IPS-15b (cell line): Measurements from ENCODE around the gene KCNMB2.

Source experiments
- H3K27me3 ChIP-seq: one replicate; pipeline ENCODE4 v1.6.1; 2013; ENCODE audit warnings: low read length; ENCODE audit not compliant: control insufficient read depth, insufficient read depth
- H3K36me3 ChIP-seq: one replicate; pipeline ENCODE4 v1.6.1; 2013; ENCODE audit warnings: low read length; ENCODE audit not compliant: control insufficient read depth, insufficient read depth
- H3K4me1 ChIP-seq: one replicate; pipeline ENCODE4 v1.6.1; 2013; ENCODE audit warnings: mild to moderate bottlenecking, low read length; ENCODE audit not compliant: control insufficient read depth, insufficient read depth
- H3K4me3 ChIP-seq: one replicate; pipeline ENCODE4 v1.5.1; 2013; ENCODE audit warnings: low read depth, low read length
- H3K9ac ChIP-seq: one replicate; pipeline ENCODE4 v1.6.1; 2013; ENCODE audit warnings: low read depth, mild to moderate bottlenecking, low read length
- H3K9me3 ChIP-seq: one replicate; pipeline ENCODE4 v1.6.1; 2013; ENCODE audit warnings: mild to moderate bottlenecking, low read length; ENCODE audit not compliant: control insufficient read depth, insufficient read depth

Gene KCNMB2

DNA sequence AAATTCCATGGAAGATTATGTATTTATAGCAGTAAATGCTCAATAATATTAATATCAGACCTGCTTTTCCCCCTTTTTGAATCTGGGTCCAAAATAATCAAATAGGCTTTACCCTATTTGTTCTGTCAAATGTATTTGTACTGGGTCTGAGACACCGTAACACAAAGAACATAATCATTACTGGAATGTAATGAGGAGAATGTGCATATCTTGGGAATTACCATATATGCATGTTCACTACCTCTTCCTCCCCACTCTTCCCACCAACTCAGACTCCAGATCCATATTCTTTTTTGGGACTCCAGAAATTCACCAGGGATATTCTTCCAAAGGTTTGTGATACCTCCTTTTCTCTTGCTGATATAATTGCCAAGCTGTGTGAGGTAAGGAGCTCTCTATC lies 237.1 kb downstream of the KCNMB2 start:
- H3K4me1 ChIP-seq, result no peaks in the 10 kb centered on the region
- no peaks in the 10 kb centered on the region for H3K27me3 ChIP-seq
- no peak overlapping the region for H3K9ac ChIP-seq
- H3K36me3 ChIP-seq, result no peaks in the 10 kb centered on the region
- H3K4me3 ChIP-seq, result no peak overlapping the region
- no peaks in the 10 kb centered on the region for H3K9me3 ChIP-seq

GRCh38 chr3:178777718-178778411 lies 241.6 kb downstream of the KCNMB2 start:
- H3K27me3 ChIP-seq, result no peaks in the 10 kb centered on the region

GRCh38 chr3:178778589-178778988 lies 242.4 kb downstream of the KCNMB2 start:
- no peak overlapping the region for H3K4me3 ChIP-seq
- no peaks in the 10 kb centered on the region for H3K36me3 ChIP-seq
- H3K9me3 ChIP-seq, result no peaks in the 10 kb centered on the region
- H3K9ac ChIP-seq, result no peak overlapping the region
- no peaks in the 10 kb centered on the region for H3K4me1 ChIP-seq
- H3K27me3 ChIP-seq, result no peaks in the 10 kb centered on the region

More at GRCh38 chr3:178777718-178778411, 241.6 kb downstream of the KCNMB2 start:
- Histone ChIP-seq H3K9ac (no peak overlapping the region), H3K36me3 (no peaks in the 10 kb centered on the region), H3K4me3 (no peak overlapping the region), H3K9me3 (no peaks in the 10 kb centered on the region), H3K4me1 (no peaks in the 10 kb centered on the region)

DNA sequence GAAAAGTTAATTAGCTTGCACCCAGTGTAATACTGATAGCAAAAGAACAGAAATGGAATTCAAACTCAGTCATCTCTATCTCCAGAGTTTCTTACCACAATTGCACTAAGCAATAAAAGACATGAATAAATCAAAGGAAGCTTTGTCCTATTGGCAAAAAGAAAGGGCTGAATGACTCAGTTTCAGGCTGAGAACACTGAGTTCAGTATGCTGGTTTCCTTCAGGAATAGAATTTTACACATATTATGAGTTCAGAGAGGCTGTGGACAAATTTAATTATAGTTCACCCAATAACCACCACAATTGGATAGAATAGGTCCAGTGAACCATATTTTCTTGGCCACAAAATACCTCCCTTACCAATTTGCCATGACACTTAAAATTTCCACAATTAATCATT lies 249.7 kb downstream of the KCNMB2 start:
- Histone ChIP-seq H3K9me3 (no peaks in the 10 kb centered on the region), H3K9ac (no peak overlapping the region), H3K27me3 (no peaks in the 10 kb centered on the region), H3K4me3 (no peak overlapping the region), H3K4me1 (peaks cover 2% of the 10 kb centered on the region), H3K36me3 (no peaks in the 10 kb centered on the region)

DNA sequence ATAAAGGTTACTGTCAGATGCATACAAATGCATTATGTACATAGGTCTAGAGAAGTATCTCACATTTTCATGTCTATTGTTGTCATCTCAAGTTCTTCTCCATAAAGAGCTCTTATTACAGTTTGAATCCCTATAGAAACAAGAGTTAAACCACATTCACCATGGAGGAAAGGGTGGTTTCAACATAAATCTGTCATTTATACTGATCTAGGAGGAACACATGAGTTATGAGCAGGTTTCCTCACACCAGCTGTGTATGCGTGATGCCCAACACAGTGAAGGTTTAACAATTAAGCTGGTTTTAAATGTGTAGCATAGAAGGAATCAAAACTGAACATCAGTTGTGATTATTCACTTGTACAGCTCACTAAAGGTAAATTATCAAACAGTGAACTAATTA lies 251.7 kb downstream of the KCNMB2 start:
- Histone ChIP-seq H3K4me1 (peaks cover 2% of the 10 kb centered on the region), H3K9me3 (no peaks in the 10 kb centered on the region), H3K27me3 (no peaks in the 10 kb centered on the region), H3K4me3 (no peak overlapping the region), H3K36me3 (no peaks in the 10 kb centered on the region), H3K9ac (no peak overlapping the region)

DNA sequence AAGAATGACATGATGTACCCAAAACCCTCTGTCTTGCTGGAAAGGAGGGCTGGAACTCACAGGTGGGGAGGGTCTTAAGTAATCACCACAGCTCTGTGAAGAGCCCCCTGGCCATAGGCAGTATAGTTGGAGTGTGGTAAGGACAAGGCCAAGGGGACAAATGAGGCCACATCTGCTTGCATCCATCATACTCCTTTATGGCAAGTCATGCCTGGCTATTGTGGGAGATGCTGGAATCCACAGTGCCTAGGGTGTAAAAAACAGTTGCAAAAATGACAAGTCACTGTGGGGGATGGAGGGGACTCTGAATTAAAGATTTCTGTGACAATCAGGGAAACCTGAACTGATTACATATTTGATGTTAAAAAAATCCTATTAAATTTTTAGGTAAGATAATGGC lies 258.5 kb downstream of the KCNMB2 start:
- no peaks in the 10 kb centered on the region for H3K36me3 ChIP-seq
- no peaks in the 10 kb centered on the region for H3K4me1 ChIP-seq
- H3K4me3 ChIP-seq, result no peak overlapping the region
- no peaks in the 10 kb centered on the region for H3K27me3 ChIP-seq
- H3K9ac ChIP-seq, result no peak overlapping the region
- no peaks in the 10 kb centered on the region for H3K9me3 ChIP-seq

- no peaks in the 10 kb centered on the region for H3K9me3 ChIP-seq
- H3K4me1 ChIP-seq, result no peaks in the 10 kb centered on the region
- H3K9ac ChIP-seq, result no peak overlapping the region
- H3K36me3 ChIP-seq, result no peaks in the 10 kb centered on the region
- no peak overlapping the region for H3K4me3 ChIP-seq
- no peaks in the 10 kb centered on the region for H3K27me3 ChIP-seq
Observed at GRCh38 chr3:178795349-178795748, 259.1 kb downstream of the KCNMB2 start.

DNA sequence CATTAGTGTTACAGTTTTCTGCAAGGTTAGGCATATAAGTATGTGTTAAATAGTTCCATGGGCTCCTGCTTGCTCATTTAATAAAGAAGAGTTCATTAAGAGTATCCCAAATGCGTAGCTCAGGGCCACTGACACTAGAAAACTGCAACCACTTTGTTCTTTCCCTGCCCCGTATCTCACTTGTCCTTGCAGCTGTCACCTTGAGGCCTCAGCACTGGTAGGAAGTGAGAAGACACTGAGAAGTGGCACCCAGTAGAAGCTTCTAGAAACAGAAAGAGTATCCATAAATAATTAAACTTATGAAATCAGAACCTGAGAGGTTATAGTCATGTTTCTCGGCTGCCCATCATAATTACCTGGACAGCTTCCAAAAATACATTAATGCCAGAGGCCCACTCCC lies 266.0 kb downstream of the KCNMB2 start:
- Histone ChIP-seq H3K27me3 (no peaks in the 10 kb centered on the region), H3K36me3 (no peaks in the 10 kb centered on the region), H3K4me1 (no peaks in the 10 kb centered on the region), H3K9ac (no peak overlapping the region), H3K4me3 (no peak overlapping the region), H3K9me3 (no peaks in the 10 kb centered on the region)

GRCh38 chr3:178802993-178803693 lies 266.9 kb downstream of the KCNMB2 start:
- Histone ChIP-seq H3K27me3 (no peaks in the 10 kb centered on the region), H3K36me3 (no peaks in the 10 kb centered on the region)

DNA sequence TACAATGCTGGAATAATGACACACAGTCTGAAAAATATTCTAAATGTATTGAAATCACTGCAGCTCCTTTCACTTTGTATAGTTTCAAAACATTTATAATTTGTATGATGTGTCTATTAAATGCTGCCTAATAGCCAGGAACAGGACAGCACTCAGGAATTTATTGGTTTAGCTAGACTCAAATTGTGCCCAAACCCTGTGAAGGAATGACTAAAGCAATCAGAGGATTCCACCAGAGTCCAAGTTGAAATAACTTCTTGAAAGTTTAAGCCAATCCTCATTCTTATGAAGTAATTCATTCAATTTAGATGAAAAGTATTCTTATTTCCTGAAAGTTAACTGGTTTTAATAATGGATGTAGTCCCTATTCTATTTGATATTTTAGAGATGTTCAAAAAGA lies 268.4 kb downstream of the KCNMB2 start:
- H3K4me3 ChIP-seq, result no peak overlapping the region
- no peak overlapping the region for H3K9ac ChIP-seq
- H3K4me1 ChIP-seq, result no peaks in the 10 kb centered on the region
- H3K9me3 ChIP-seq, result no peaks in the 10 kb centered on the region
- no peaks in the 10 kb centered on the region for H3K27me3 ChIP-seq
- no peaks in the 10 kb centered on the region for H3K36me3 ChIP-seq

More at GRCh38 chr3:178802993-178803693, 266.9 kb downstream of the KCNMB2 start:
- Histone ChIP-seq H3K4me1 (no peaks in the 10 kb centered on the region), H3K9me3 (no peaks in the 10 kb centered on the region), H3K4me3 (no peak overlapping the region), H3K9ac (no peak overlapping the region)

GRCh38 chr3:178805741-178806140 lies 269.5 kb downstream of the KCNMB2 start:
- Histone ChIP-seq H3K9me3 (no peaks in the 10 kb centered on the region), H3K27me3 (no peaks in the 10 kb centered on the region), H3K36me3 (no peaks in the 10 kb centered on the region), H3K4me1 (no peaks in the 10 kb centered on the region), H3K4me3 (no peak overlapping the region), H3K9ac (no peak overlapping the region)

- Histone ChIP-seq H3K27me3 (no peaks in the 10 kb centered on the region), H3K36me3 (no peaks in the 10 kb centered on the region), H3K4me1 (no peaks in the 10 kb centered on the region)
Observed at GRCh38 chr3:178806651-178807050, 270.4 kb downstream of the KCNMB2 start.

More at GRCh38 chr3:178806651-178807050, 270.4 kb downstream of the KCNMB2 start:
- H3K4me3 ChIP-seq, result no peak overlapping the region
- no peak overlapping the region for H3K9ac ChIP-seq
- no peaks in the 10 kb centered on the region for H3K9me3 ChIP-seq
